Gastrocnemius medialis (tissue), 4 donors: Measurements from ENCODE around the gene SLC1A7.

Source experiments
- CTCF ChIP-seq, 5 experiments: fragments of 450-650 bp in 3 of 5; fragments of 200-600 bp in 2 of 5; sonication (generic) in 2 of 5; IDR thresholded peaks in 4 of 5; conservative IDR thresholded peaks in 1 of 5; 1 replicate in 4 of 5; 2 replicates in 1 of 5; pipeline ENCODE4 v1.5.1; 2016 to 2019; ENCODE audit warnings: antibody characterized with exemption in 5 of 5, mild to moderate bottlenecking in 3 of 5, moderate library complexity in 3 of 5
- POLR2A ChIP-seq, 2 donors: fragments of 450-650 bp; IDR thresholded peaks; one replicate each; pipeline ENCODE4 v1.6.1; 2017; ENCODE audit warnings: antibody characterized with exemption in 2 of 2, mild to moderate bottlenecking in 2 of 2, moderate library complexity in 2 of 2

- no peak for TF ChIP-seq CTCF (IDR thresholded peaks at IDR 0.05 in 4 of 5, conservative IDR thresholded peaks at IDR 0.05 in 1 of 5)
- TF ChIP-seq POLR2A (IDR thresholded peaks at IDR 0.05), result no peak
Observed at GRCh38 chr1:53145051-53145600, 2.7 kb upstream of the SLC1A7 start.
